CD4-positive, alpha-beta T cell (primary cell): Measurements from ENCODE around the gene SCAF1. TPM values are rescaled to one million over a fixed set of nuclear protein-coding genes. Genes with fewer than 3 reads are reported as not detected.

Experiments
- ATAC-seq: fragments of 200-7000 bp; cut with Tn5 transposase; one replicate; pipeline ENCODE4 v1.10.0; 2022; ENCODE audit warnings: mild to moderate bottlenecking; ENCODE audit not compliant: poor library complexity
- CTCF ChIA-PET: fragments of 350-600 bp; sonication (Branson Sonifier 250); formaldehyde crosslinking; loops from one replicate; lab custom pipeline; 2021; ENCODE audit warnings: antibody characterized with exemption, inconsistent platforms; lab: Charles Lee
- POLR2A ChIA-PET: fragments of 350-600 bp; sonication (Branson Sonifier 250); formaldehyde crosslinking; loops from one replicate; lab custom pipeline; 2021; ENCODE audit warnings: antibody characterized with exemption, inconsistent platforms; lab: Charles Lee
- DNase-seq, 14 experiments: peaks; one replicate each; pipeline ENCODE4 v3.0.0-alpha.2; 2013 to 2020; ENCODE audit warnings: mixed read lengths in 2 of 14
- H3K27ac ChIP-seq, 2 donors: one replicate each; pipeline versions ENCODE4 v1.5.1 to v1.7.0; 2013; ENCODE audit warnings: low read length in 2 of 2, low read depth in 1 of 2, mild to moderate bottlenecking in 1 of 2
- H3K27me3 ChIP-seq, 2 experiments: 1 replicate in 1 of 2; 2 replicates in 1 of 2; pipeline versions ENCODE4 v1.6.1 to v1.7.0; 2013; ENCODE audit warnings: low read length in 2 of 2, control low read depth in 1 of 2, mild to moderate bottlenecking in 1 of 2, moderate library complexity in 1 of 2; ENCODE audit not compliant: insufficient read depth in 2 of 2, control insufficient read depth in 1 of 2
- H3K36me3 ChIP-seq: one replicate; pipeline ENCODE4 v1.6.1; 2013; ENCODE audit warnings: low read length, control low read depth; ENCODE audit not compliant: insufficient read depth
- H3K4me1 ChIP-seq: one replicate; pipeline ENCODE4 v1.6.1; 2013; ENCODE audit warnings: low read length, control low read depth; ENCODE audit not compliant: insufficient read depth
- H3K4me3 ChIP-seq: one replicate; pipeline ENCODE4 v1.5.1; 2013; ENCODE audit warnings: mild to moderate bottlenecking, low read length, moderate library complexity
- H3K9me3 ChIP-seq, 2 experiments: 1 replicate in 1 of 2; 2 replicates in 1 of 2; pipeline versions ENCODE4 v1.6.1 to v1.7.0; 2013; ENCODE audit warnings: low read length in 2 of 2, mild to moderate bottlenecking in 2 of 2, control low read depth in 1 of 2, moderate library complexity in 1 of 2; ENCODE audit not compliant: control insufficient read depth in 1 of 2, insufficient read depth in 1 of 2
- H3K27ac Mint-ChIP-seq: one replicate; pipeline ENCODE4 v1.8.0; 2020; ENCODE audit warnings: mixed read lengths
- H3K27me3 Mint-ChIP-seq: one replicate; pipeline ENCODE4 v1.8.0; 2021; ENCODE audit warnings: mixed read lengths
- H3K36me3 Mint-ChIP-seq: one replicate; pipeline ENCODE4 v1.8.0; 2021; ENCODE audit warnings: low read depth, mixed read lengths
- H3K4me1 Mint-ChIP-seq: one replicate; pipeline ENCODE4 v1.8.0; 2021; ENCODE audit warnings: low read depth, mixed read lengths
- H3K4me3 Mint-ChIP-seq: one replicate; pipeline ENCODE4 v1.8.0; 2020; ENCODE audit warnings: mild to moderate bottlenecking, mixed read lengths
- H3K9me3 Mint-ChIP-seq: one replicate; pipeline ENCODE4 v1.8.0; 2020; ENCODE audit warnings: mixed read lengths
- intact Hi-C, 2 experiments: fragments of 100-400 bp; cut with DNase I in 1 of 2; cut with micrococcal nuclease in 1 of 2; formaldehyde crosslinking; loops; one replicate each; pipeline versions ENCODE4 v1.15.1 to v1.9.0; 2023 to 2025; cut with DNase I, micrococcal nuclease
- total RNA-seq, 174 experiments: library from RNA in 2 of 174; stranded (reverse) in 2 of 174; gene quantifications; one replicate each; pipeline ENCODE4 v1.2.3 and lab custom pipeline; 2021 to 2026
- TF ChIP-seq, protein P1 (sequence below): fragments of 200-600 bp; IDR thresholded peaks from one replicate; pipeline ENCODE4 v1.8.0; 2022; ENCODE audit warnings: antibody characterized with exemption, mild to moderate bottlenecking

Gene SCAF1
- total RNA-seq, 2 experiments from 2014 or later: 30.6 to 34.8 TPM

DNA sequence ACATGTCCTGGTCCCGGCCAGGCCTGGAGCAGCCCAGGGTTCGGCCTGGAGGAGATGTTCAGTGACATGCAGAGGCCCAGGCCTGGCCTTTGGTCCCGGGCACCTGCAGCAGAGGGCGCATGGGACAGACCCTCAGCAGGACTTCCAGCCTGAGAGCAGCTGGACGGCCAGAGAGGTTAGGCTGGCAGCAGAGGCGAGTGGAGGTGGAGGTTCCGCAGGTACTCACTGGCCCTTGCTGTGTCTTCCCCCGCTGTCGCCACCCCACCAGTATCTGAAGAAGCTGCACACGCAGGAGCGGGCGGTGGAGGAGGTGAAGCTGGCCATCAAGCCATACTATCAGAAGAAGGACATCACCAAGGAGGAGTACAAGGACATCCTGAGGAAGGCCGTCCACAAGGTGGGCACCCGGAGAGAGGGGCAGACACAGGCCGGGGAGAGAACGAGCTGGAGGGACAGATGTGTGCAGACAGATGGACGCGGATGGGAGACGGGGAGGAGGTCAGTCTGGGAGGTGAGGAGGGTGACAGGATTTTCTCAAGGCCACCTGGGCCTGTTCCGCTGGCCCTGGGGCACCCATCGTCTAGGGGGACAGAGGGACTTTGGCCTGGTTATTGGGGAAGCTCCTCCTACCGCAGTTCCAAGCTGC is 15.6 kb downstream of the SCAF1 start:
- H3K4me3 Mint-ChIP-seq: no peak overlapping the region
- H3K4me3 ChIP-seq: no peak overlapping the region
- no peak overlapping the region for H3K27ac ChIP-seq
- DNase-seq: no peak
- CTCF ChIA-PET: no interaction called here
- peaks cover 92% of the 10 kb centered on the region for H3K36me3 ChIP-seq
- peaks cover 26% of the 10 kb centered on the region for H3K4me1 ChIP-seq
- peaks cover 67% of the 10 kb centered on the region for H3K36me3 Mint-ChIP-seq
- H3K27me3 ChIP-seq: no peaks in the 10 kb centered on the region
- no peaks in the 10 kb centered on the region for H3K27me3 Mint-ChIP-seq
- TF ChIP-seq, protein P1, sequence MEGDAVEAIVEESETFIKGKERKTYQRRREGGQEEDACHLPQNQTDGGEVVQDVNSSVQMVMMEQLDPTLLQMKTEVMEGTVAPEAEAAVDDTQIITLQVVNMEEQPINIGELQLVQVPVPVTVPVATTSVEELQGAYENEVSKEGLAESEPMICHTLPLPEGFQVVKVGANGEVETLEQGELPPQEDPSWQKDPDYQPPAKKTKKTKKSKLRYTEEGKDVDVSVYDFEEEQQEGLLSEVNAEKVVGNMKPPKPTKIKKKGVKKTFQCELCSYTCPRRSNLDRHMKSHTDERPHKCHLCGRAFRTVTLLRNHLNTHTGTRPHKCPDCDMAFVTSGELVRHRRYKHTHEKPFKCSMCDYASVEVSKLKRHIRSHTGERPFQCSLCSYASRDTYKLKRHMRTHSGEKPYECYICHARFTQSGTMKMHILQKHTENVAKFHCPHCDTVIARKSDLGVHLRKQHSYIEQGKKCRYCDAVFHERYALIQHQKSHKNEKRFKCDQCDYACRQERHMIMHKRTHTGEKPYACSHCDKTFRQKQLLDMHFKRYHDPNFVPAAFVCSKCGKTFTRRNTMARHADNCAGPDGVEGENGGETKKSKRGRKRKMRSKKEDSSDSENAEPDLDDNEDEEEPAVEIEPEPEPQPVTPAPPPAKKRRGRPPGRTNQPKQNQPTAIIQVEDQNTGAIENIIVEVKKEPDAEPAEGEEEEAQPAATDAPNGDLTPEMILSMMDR: no peak
- POLR2A ChIA-PET: no interaction called here
- H3K4me1 Mint-ChIP-seq: no peaks in the 10 kb centered on the region
- peak overlapping the region; percentile 33 for H3K27ac Mint-ChIP-seq
- ATAC-seq: no peak
- H3K9me3 ChIP-seq: no peaks in the 10 kb centered on the region
- intact Hi-C loops: no loop called here
- H3K9me3 Mint-ChIP-seq: no peaks in the 10 kb centered on the region

DNA sequence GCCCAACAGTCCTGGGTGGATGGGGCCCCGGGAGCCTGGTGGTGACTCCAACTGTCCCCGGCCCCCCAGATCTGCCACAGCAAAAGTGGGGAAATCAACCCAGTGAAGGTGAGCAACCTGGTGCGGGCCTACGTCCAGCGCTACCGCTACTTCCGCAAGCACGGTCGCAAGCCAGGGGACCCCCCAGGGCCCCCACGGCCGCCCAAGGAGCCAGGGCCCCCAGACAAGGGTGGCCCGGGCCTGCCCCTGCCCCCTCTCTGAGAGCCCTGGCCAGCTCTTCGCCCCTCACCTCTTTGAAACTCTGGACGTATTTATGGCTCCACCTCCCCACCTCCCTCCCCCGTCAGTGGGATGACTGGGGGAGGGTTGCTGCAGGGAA is 16.1 kb downstream of the SCAF1 start:
- TF ChIP-seq, protein P1: no peak
- no peak for ATAC-seq
- no peaks in the 10 kb centered on the region for H3K4me1 Mint-ChIP-seq
- intact Hi-C loops: no loop called here
- H3K27ac ChIP-seq: no peak overlapping the region
- ChIA-PET CTCF (no interaction called here), POLR2A (no interaction called here)
- H3K36me3 Mint-ChIP-seq: peaks cover 63% of the 10 kb centered on the region
- H3K27me3 ChIP-seq: no peaks in the 10 kb centered on the region
- H3K27ac Mint-ChIP-seq: no peak overlapping the region
- no peak overlapping the region for H3K4me3 ChIP-seq
- no peaks in the 10 kb centered on the region for H3K9me3 ChIP-seq
- no peaks in the 10 kb centered on the region for H3K27me3 Mint-ChIP-seq
- peaks cover 92% of the 10 kb centered on the region for H3K36me3 ChIP-seq
- H3K4me3 Mint-ChIP-seq: no peak overlapping the region
- no peaks in the 10 kb centered on the region for H3K9me3 Mint-ChIP-seq
- no peak for DNase-seq
- peaks cover 31% of the 10 kb centered on the region for H3K4me1 ChIP-seq

DNA sequence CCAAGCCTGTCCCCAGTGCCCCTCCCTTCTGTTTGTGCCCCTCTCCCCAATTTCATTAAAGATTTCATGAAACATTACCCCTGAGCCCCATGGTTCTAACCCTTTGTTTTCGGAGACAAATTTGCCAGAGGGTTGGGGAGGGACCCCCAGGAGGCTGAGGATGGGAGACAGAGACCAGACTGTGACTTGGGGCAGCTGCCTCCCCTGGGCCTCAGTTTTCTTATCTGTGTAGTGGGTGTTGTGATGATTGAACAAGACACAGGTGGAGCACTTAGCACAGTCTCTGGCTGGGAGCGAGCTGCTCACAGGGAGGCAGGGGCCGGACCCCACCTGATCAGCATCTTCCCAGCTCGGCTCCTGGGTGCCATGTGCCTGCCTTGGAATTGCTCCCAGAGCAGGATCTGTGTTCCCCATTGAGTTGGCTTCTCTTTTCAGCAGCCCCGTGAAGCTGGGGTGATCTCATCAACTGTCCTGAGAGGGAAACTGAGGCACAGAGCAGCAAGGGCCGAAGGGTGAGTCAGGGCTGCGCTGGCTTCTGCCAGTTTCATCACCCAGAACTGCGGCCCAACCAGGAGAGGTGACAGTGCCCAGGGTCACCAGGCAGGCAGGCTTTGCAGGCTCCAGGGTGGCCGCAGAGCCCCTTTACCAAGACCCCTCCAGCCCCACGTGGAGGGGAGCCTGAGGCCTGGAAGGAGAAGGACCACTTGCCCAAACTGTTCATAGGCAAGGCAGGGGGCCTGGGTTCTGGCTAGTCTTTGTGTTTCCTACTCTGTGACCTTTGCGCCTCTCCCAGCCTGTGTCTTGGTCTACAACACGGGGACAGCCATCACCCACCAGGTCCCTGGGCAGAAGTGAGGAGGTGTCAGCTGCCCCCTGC is 16.8 kb downstream of the SCAF1 start:
- Histone ChIP-seq H3K4me3 (no peak overlapping the region), H3K9me3 (no peaks in the 10 kb centered on the region), H3K27ac (no peak overlapping the region), H3K36me3 (peaks cover 86% of the 10 kb centered on the region), H3K27me3 (no peaks in the 10 kb centered on the region), H3K4me1 (peaks cover 38% of the 10 kb centered on the region)
- Mint-ChIP-seq H3K9me3 (no peaks in the 10 kb centered on the region), H3K4me1 (peaks cover 5% of the 10 kb centered on the region), H3K27ac (peak overlapping the region; percentile 65), H3K36me3 (peaks cover 64% of the 10 kb centered on the region), H3K4me3 (no peak overlapping the region), H3K27me3 (no peaks in the 10 kb centered on the region)
- ChIA-PET POLR2A (no interaction called here), CTCF (no interaction called here)
- DNase-seq (no peak), ATAC-seq (no peak)
- intact Hi-C loops: no loop called here
- TF ChIP-seq, protein P1: no peak
